ENCODE results near the gene ADCY2. TPM values are rescaled to one million over a fixed set of nuclear protein-coding genes. Genes with fewer than 3 reads are reported as not detected.
A peak's percentile ranks its signal among the peaks of the same experiment; 100 is the strongest.

The ADCY2 gene
- total RNA-seq, 2 experiments from 2014 or later, result not detected

GRCh38 chr5:7753596-7753995, 357.7 kb downstream of the ADCY2 start:
- H3K27ac Mint-ChIP-seq, result no peak overlapping the region
- TF ChIP-seq CTCF (IDR thresholded peaks at IDR 0.05), result no peak
- peaks cover 29% of the 10 kb centered on the region for H3K27me3 Mint-ChIP-seq
- no peaks in the 10 kb centered on the region for H3K9me3 Mint-ChIP-seq
- ChIA-PET POLR2A (interaction anchor here (0.7 kb wide), 1 partner anchor 74 kb away, joined by 3 read pairs; no protein-coding TSS in a partner anchor), CTCF (interaction anchor here (0.9 kb wide), 1 partner anchor 506 kb away, joined by 3 read pairs; no protein-coding TSS in a partner anchor)
- H3K4me1 Mint-ChIP-seq (ENCODE audit: low read depth), result no peaks in the 10 kb centered on the region
- intact Hi-C loops (cut with micrococcal nuclease), result no loop called here
- ATAC-seq, result no peak
- no peaks in the 10 kb centered on the region for H3K36me3 Mint-ChIP-seq (ENCODE audit: low read depth)
- DNase-seq, result no peak
- no peak overlapping the region for H3K4me3 Mint-ChIP-seq

DNA sequence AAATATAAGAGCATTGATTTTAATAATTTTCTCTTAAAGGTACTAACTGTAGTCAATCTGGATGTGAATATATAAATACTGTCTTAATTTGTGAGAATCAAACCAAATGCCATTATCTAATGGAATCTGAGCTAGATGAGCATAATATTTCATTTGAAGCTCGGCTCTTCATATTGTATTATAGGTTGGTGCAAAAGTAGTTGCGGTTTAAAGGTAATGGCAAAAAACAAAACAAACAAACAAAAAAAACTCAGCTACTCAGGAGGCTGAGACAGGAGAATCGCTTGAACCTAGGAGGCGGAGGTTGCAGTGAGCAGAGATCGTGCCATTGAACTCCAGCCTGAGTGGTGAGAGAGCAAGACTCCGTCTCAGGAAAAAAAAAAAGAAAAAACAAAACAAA, 358.6 kb downstream of the ADCY2 start:
- CTCF ChIA-PET, result interaction anchor here (1.0 to 2.0 kb wide), 6 partner anchors 8 to 988 kb away, joined by 3 to 10 read pairs (median 4); no protein-coding TSS in a partner anchor
- no peak for TF ChIP-seq CTCF (IDR thresholded peaks at IDR 0.05)
- Mint-ChIP-seq H3K27me3 (peaks cover 29% of the 10 kb centered on the region), H3K4me1 (ENCODE audit: low read depth) (no peaks in the 10 kb centered on the region), H3K36me3 (ENCODE audit: low read depth) (no peaks in the 10 kb centered on the region), H3K9me3 (no peaks in the 10 kb centered on the region), H3K4me3 (no peak overlapping the region), H3K27ac (no peak overlapping the region)
- intact Hi-C loops (cut with micrococcal nuclease), result no loop called here
- POLR2A ChIA-PET, result no interaction called here
- DNase-seq (no peak), ATAC-seq (no peak)

DNA sequence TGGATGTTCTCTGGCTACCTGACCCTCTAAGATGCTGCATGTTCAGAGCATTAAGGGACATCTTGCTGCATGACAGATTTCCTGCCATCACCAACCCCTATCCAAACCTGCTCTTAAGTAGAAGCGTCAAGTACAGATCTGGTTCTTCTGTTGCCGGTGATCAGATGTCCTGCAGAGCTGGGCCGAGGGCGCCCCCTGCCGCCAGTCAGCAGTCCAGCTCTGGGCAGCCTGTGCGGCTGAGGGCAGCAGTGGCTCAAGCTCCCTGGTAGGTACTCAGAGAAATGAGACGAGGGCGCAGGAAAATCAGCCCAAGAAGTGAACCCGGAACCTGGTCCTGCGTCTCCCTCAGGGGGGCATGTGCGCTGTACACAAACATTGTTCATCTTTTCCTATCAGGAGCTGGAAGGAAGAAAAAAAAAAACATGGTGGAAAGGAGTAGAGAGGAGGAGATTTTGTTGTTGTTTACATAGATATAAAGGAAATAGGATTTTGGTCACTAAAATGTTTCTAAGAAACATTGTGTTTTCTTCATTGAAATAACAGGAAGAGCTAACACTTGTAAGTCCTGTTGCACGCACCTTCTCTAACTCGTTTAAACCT, 359.2 kb downstream of the ADCY2 start:
- ATAC-seq, result peak; percentile 58
- peak; percentile 67 for TF ChIP-seq CTCF (IDR thresholded peaks at IDR 0.05)
- CTCF ChIA-PET, result interaction anchor here (0.5 to 2.0 kb wide), 11 partner anchors 9 to 989 kb away, joined by 3 to 10 read pairs (median 3); no protein-coding TSS in a partner anchor

GRCh38 chr5:7755958-7756357, 360.0 kb downstream of the ADCY2 start:
- intact Hi-C loops (cut with micrococcal nuclease), result no loop called here

More for the DNA sequence above, 359.2 kb downstream of the ADCY2 start:
- Mint-ChIP-seq H3K9me3 (no peaks in the 10 kb centered on the region), H3K27ac (no peak overlapping the region), H3K4me1 (ENCODE audit: low read depth) (no peaks in the 10 kb centered on the region), H3K36me3 (ENCODE audit: low read depth) (no peaks in the 10 kb centered on the region), H3K27me3 (peaks cover 29% of the 10 kb centered on the region), H3K4me3 (no peak overlapping the region)
- peak; percentile 58 for DNase-seq
- POLR2A ChIA-PET, result no interaction called here
- intact Hi-C loops (cut with micrococcal nuclease), result no loop called here

More at GRCh38 chr5:7755958-7756357, 360.0 kb downstream of the ADCY2 start:
- no peaks in the 10 kb centered on the region for H3K4me1 Mint-ChIP-seq (ENCODE audit: low read depth)
- ChIA-PET POLR2A (no interaction called here), CTCF (interaction anchor here (0.8 to 2.0 kb wide), 7 partner anchors 12 to 935 kb away, joined by 3 to 10 read pairs (median 4); no protein-coding TSS in a partner anchor)
- ATAC-seq (no peak), DNase-seq (no peak)
- H3K27ac Mint-ChIP-seq, result no peak overlapping the region
- no peaks in the 10 kb centered on the region for H3K36me3 Mint-ChIP-seq (ENCODE audit: low read depth)
- no peaks in the 10 kb centered on the region for H3K9me3 Mint-ChIP-seq
- no peak for TF ChIP-seq CTCF (IDR thresholded peaks at IDR 0.05)
- H3K4me3 Mint-ChIP-seq, result no peak overlapping the region
- H3K27me3 Mint-ChIP-seq, result peaks cover 29% of the 10 kb centered on the region

Data from activated CD8-positive, alpha-beta T cell treated with anti-CD3 and anti-CD28 coated beads for 36 hours (primary cell).